Activated naive CD8-positive, alpha-beta T cell (primary cell): ENCODE measurements around the gene IPO4.

Source experiments
- H3K27ac Mint-ChIP-seq: one replicate; pipeline ENCODE4 v1.8.0; 2021; ENCODE audit warnings: mixed read lengths
- H3K27me3 Mint-ChIP-seq: one replicate; pipeline ENCODE4 v1.8.0; 2021; ENCODE audit warnings: mixed read lengths
- H3K36me3 Mint-ChIP-seq: one replicate; pipeline ENCODE4 v1.8.0; 2021; ENCODE audit warnings: mixed read lengths
- H3K4me1 Mint-ChIP-seq: one replicate; pipeline ENCODE4 v1.8.0; 2021; ENCODE audit warnings: low read depth, mixed read lengths
- H3K4me3 Mint-ChIP-seq: one replicate; pipeline ENCODE4 v1.8.0; 2021; ENCODE audit warnings: mild to moderate bottlenecking, mixed read lengths
- H3K9me3 Mint-ChIP-seq: one replicate; pipeline ENCODE4 v1.8.0; 2021; ENCODE audit warnings: low read depth, mixed read lengths

The IPO4 gene

GRCh38 chr14:24156840-24157239 is 31.8 kb downstream of the IPO4 start:
- no peaks in the 10 kb centered on the region for H3K9me3 Mint-ChIP-seq
- H3K4me1 Mint-ChIP-seq = peaks cover 18% of the 10 kb centered on the region
- H3K36me3 Mint-ChIP-seq = peaks cover 10% of the 10 kb centered on the region
- H3K4me3 Mint-ChIP-seq = no peak overlapping the region
- H3K27ac Mint-ChIP-seq = peak overlapping the region; percentile 82
- no peaks in the 10 kb centered on the region for H3K27me3 Mint-ChIP-seq

DNA sequence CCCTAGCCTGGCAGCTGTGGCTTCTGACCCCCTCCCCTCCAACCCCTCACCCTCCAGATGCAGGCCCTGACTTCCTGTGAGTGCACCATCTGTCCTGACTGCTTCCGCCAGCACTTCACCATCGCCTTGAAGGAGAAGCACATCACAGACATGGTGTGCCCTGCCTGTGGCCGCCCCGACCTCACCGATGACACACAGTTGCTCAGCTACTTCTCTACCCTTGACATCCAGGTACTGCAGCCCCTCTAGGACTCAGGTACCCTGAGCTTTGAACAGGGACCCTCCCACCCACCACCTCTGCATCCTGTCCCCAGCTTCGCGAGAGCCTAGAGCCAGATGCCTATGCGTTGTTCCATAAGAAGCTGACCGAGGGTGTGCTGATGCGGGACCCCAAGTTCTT is 33.5 kb downstream of the IPO4 start:
- Mint-ChIP-seq H3K9me3 (no peaks in the 10 kb centered on the region), H3K36me3 (peaks cover 7% of the 10 kb centered on the region), H3K4me3 (no peak overlapping the region), H3K27ac (no peak overlapping the region), H3K4me1 (peaks cover 9% of the 10 kb centered on the region), H3K27me3 (no peaks in the 10 kb centered on the region)

DNA sequence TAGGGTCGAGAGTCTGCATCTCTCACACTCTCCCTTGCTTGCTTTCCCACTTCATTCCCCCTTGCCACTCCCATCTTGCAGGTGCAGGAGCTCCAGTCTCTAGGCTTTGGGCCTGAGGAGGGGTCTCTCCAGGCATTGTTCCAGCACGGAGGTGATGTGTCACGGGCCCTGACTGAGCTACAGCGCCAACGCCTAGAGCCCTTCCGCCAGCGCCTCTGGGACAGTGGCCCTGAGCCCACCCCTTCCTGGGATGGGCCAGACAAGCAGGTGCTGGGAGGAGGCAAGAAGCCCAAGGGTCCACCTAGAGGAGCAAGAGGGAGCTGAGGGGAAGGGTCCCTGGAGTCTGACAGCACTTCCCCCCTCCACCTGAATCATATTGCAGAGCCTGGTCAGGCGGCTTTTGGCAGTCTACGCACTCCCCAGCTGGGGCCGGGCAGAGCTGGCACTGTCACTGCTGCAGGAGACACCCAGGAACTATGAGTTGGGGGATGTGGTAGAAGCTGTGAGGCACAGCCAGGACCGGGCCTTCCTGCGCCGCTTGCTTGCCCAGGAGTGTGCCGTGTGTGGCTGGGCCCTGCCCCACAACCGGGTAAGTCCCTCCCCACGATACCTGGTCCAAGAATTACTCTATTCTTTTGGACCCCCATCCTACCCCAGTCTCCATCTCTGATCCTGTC is 37.1 kb downstream of the IPO4 start:
- no peaks in the 10 kb centered on the region for H3K27me3 Mint-ChIP-seq
- H3K36me3 Mint-ChIP-seq = peaks cover 7% of the 10 kb centered on the region
- H3K4me1 Mint-ChIP-seq = peaks cover 24% of the 10 kb centered on the region
- no peaks in the 10 kb centered on the region for H3K9me3 Mint-ChIP-seq
- H3K4me3 Mint-ChIP-seq = no peak overlapping the region
- H3K27ac Mint-ChIP-seq = peak overlapping the region; percentile 34

GRCh38 chr14:24150993-24151392 is 37.6 kb downstream of the IPO4 start:
- Mint-ChIP-seq H3K4me1 (peaks cover 24% of the 10 kb centered on the region), H3K27ac (peak overlapping the region; percentile 6)

GRCh38 chr14:24150567-24150966 is 38.0 kb downstream of the IPO4 start:
- Mint-ChIP-seq H3K27ac (no peak overlapping the region), H3K9me3 (no peaks in the 10 kb centered on the region), H3K4me3 (no peak overlapping the region), H3K36me3 (peaks cover 9% of the 10 kb centered on the region), H3K27me3 (no peaks in the 10 kb centered on the region), H3K4me1 (peaks cover 28% of the 10 kb centered on the region)

More at GRCh38 chr14:24150993-24151392, 37.6 kb downstream of the IPO4 start:
- Mint-ChIP-seq H3K27me3 (no peaks in the 10 kb centered on the region), H3K4me3 (no peak overlapping the region), H3K9me3 (no peaks in the 10 kb centered on the region), H3K36me3 (peaks cover 7% of the 10 kb centered on the region)

DNA sequence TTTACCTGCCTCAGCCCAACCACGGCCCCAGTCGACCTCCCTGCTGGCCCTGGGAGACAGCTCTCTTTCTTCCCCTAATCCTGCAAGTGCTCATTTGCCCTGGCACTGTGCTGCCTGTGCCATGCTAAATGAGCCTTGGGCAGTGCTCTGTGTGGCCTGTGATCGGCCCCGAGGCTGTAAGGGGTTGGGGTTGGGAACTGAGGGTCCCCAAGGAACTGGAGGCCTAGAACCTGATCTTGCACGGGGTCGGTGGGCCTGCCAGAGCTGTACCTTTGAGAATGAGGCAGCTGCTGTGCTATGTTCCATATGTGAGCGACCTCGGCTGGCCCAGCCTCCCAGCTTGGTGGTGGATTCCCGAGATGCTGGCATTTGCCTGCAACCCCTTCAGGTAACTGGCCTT is 38.6 kb downstream of the IPO4 start:
- no peaks in the 10 kb centered on the region for H3K27me3 Mint-ChIP-seq
- H3K9me3 Mint-ChIP-seq = no peaks in the 10 kb centered on the region
- no peak overlapping the region for H3K27ac Mint-ChIP-seq
- H3K36me3 Mint-ChIP-seq = peaks cover 11% of the 10 kb centered on the region
- peaks cover 33% of the 10 kb centered on the region for H3K4me1 Mint-ChIP-seq
- peak overlapping the region; percentile 13 for H3K4me3 Mint-ChIP-seq

- no peaks in the 10 kb centered on the region for H3K9me3 Mint-ChIP-seq
- H3K27me3 Mint-ChIP-seq = no peaks in the 10 kb centered on the region
- H3K4me3 Mint-ChIP-seq = peak overlapping the region; percentile 97
- H3K36me3 Mint-ChIP-seq = peaks cover 11% of the 10 kb centered on the region
- H3K4me1 Mint-ChIP-seq = peaks cover 37% of the 10 kb centered on the region
- H3K27ac Mint-ChIP-seq = no peak overlapping the region
Measured at GRCh38 chr14:24149302-24149969, 39.2 kb downstream of the IPO4 start.

GRCh38 chr14:24147761-24148428 is 40.7 kb downstream of the IPO4 start:
- Mint-ChIP-seq H3K9me3 (no peaks in the 10 kb centered on the region), H3K4me3 (peak overlapping the region; percentile 97), H3K36me3 (peaks cover 16% of the 10 kb centered on the region), H3K27ac (peak overlapping the region; percentile 68), H3K27me3 (no peaks in the 10 kb centered on the region), H3K4me1 (peaks cover 48% of the 10 kb centered on the region)

GRCh38 chr14:24146978-24147760 is 41.4 kb downstream of the IPO4 start, which contains the start of gene RNF31:
TSS of gene RNF31 (plus strand) at chr14:24147498. CDS start at chr14:24147699, 201 bp downstream.
- Mint-ChIP-seq H3K9me3 (no peaks in the 10 kb centered on the region), H3K4me3 (peak within 1 kb of the TSS; percentile 97), H3K4me1 (peaks cover 52% of the 10 kb centered on the region), H3K27me3 (no peaks in the 10 kb centered on the region), H3K36me3 (peaks cover 16% of the 10 kb centered on the region), H3K27ac (peak within 1 kb of the TSS; percentile 98)

GRCh38 chr14:24146453-24146977 is 42.1 kb downstream of the IPO4 start, which contains the start of gene PSME2:
TSS of gene PSME2 (minus strand) at chr14:24146610. CDS start at chr14:24146581, 29 bp downstream.
- Mint-ChIP-seq H3K4me1 (peaks cover 58% of the 10 kb centered on the region), H3K9me3 (no peaks in the 10 kb centered on the region), H3K36me3 (peaks cover 16% of the 10 kb centered on the region)

DNA sequence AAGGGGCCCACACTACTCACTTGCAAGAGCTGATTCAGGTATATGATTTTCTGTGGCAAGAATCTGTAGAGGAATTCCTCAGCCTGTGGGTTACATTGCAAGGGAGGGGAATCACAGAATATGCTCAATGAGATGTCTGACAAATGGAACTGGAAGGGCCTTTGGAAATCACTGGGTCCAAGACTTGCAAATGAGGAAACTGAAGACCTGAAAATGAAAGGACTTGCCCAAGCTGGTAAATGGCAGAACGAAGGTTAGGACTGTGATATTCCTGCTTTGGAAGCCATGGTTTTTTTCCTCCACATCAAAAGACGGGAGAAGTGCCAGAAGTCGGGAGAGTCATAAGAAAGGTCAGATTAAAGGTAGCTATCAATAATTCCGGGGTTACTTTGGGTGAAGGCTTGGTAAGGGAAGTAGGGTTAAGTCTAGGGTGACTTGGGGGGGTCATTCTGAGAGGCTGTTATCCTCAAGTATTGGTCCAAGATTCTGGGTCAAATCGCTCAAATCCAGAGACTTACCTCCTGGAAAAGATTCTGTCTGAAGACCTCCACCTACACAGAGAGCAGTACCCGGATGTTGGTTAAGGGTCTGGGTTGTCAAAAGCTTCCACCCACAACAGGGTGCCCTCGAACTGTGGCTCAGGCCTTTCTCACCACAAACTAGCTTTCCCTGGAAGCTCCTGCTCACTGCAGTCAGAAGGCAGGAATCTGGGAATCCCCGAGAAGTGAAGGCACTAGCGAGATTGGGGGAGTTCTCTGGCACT is 42.7 kb downstream of the IPO4 start:
- Mint-ChIP-seq H3K4me3 (peak overlapping the region; percentile 97), H3K27ac (peak overlapping the region; percentile 98), H3K27me3 (no peaks in the 10 kb centered on the region), H3K9me3 (no peaks in the 10 kb centered on the region), H3K36me3 (peaks cover 16% of the 10 kb centered on the region), H3K4me1 (peaks cover 58% of the 10 kb centered on the region)

More at GRCh38 chr14:24146453-24146977, 42.1 kb downstream of the IPO4 start, which contains the start of gene PSME2:
- Mint-ChIP-seq H3K4me3 (peak within 1 kb of the TSS; percentile 97), H3K27me3 (no peaks in the 10 kb centered on the region), H3K27ac (peak within 1 kb of the TSS; percentile 98)

- peak overlapping the region; percentile 98 for H3K27ac Mint-ChIP-seq
- peaks cover 57% of the 10 kb centered on the region for H3K4me1 Mint-ChIP-seq
- peaks cover 16% of the 10 kb centered on the region for H3K36me3 Mint-ChIP-seq
Measured at GRCh38 chr14:24145219-24145618, 43.4 kb downstream of the IPO4 start.

DNA sequence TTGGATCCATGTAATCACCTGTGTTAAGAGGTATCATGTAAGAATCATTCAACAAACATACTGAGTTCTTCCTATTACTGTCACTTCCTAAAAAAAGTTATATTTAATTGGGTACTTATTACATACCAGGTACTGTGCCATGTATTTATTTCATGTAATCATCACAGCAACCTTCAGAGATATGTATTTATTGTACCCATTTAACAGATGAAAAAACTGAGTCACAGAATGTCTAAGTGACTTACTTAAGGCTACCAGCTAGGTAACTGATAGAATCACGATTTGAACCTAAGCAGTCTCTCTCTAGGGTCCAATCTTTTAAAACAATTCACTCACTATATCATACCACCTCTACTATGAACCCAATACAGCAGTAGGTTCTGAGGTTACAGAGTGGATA is 44.2 kb downstream of the IPO4 start:
- Mint-ChIP-seq H3K27ac (peak overlapping the region; percentile 78), H3K27me3 (no peaks in the 10 kb centered on the region), H3K4me1 (peaks cover 59% of the 10 kb centered on the region), H3K36me3 (peaks cover 16% of the 10 kb centered on the region), H3K4me3 (peak overlapping the region; percentile 97), H3K9me3 (no peaks in the 10 kb centered on the region)

More at GRCh38 chr14:24145219-24145618, 43.4 kb downstream of the IPO4 start:
- Mint-ChIP-seq H3K9me3 (no peaks in the 10 kb centered on the region), H3K4me3 (peak overlapping the region; percentile 97), H3K27me3 (no peaks in the 10 kb centered on the region)
